Sigmoid colon (tissue), 4 donors: ENCODE results near the gene DOCK9.

Experiments
- EP300 ChIP-seq, 4 donors: sonication (generic); formaldehyde crosslinking; IDR thresholded peaks; one replicate each; pipeline ENCODE4 v1.6.1; 2017; ENCODE audit warnings: antibody characterized with exemption in 4 of 4
- POLR2A ChIP-seq, 2 donors: fragments of 450-650 bp; IDR thresholded peaks; one replicate each; pipeline ENCODE4 v1.6.1; 2016; ENCODE audit warnings: antibody characterized with exemption in 2 of 2, mild to moderate bottlenecking in 2 of 2, moderate library complexity in 2 of 2
- TF ChIP-seq, protein P1 (sequence below), 4 experiments: fragments of 450-650 bp in 3 of 4; fragments of 200-600 bp in 1 of 4; IDR thresholded peaks; one replicate each; pipeline ENCODE4 v1.5.1; 2016 to 2019; ENCODE audit warnings: antibody characterized with exemption in 4 of 4, mild to moderate bottlenecking in 3 of 4, moderate library complexity in 2 of 4

DNA sequence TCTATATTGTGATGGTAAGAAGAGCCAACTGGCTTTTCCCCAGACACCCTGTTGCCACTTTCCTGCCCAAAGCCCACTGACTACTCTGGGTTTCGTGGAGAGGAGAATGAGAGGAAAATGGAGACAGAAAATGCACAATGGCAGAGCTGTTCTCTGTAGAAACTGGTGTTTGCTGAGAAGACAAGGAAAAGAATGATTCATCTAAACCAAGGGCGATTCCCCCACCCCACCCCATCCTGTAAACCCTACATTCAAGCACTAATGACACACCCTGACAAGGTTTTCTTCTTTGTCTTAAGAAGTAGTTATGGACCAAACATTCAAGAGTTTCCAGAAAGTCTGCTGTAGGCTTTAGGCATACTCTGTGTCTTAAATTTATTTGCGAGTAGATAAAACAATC, 68.8 kb downstream of the DOCK9 start:
- TF ChIP-seq, protein P1, sequence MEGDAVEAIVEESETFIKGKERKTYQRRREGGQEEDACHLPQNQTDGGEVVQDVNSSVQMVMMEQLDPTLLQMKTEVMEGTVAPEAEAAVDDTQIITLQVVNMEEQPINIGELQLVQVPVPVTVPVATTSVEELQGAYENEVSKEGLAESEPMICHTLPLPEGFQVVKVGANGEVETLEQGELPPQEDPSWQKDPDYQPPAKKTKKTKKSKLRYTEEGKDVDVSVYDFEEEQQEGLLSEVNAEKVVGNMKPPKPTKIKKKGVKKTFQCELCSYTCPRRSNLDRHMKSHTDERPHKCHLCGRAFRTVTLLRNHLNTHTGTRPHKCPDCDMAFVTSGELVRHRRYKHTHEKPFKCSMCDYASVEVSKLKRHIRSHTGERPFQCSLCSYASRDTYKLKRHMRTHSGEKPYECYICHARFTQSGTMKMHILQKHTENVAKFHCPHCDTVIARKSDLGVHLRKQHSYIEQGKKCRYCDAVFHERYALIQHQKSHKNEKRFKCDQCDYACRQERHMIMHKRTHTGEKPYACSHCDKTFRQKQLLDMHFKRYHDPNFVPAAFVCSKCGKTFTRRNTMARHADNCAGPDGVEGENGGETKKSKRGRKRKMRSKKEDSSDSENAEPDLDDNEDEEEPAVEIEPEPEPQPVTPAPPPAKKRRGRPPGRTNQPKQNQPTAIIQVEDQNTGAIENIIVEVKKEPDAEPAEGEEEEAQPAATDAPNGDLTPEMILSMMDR (IDR thresholded peaks at IDR 0.05): no peak
- TF ChIP-seq EP300 (IDR thresholded peaks at IDR 0.05) (no peak), POLR2A (IDR thresholded peaks at IDR 0.05) (no peak)
